Peyer's patch (tissue), 4 donors: ENCODE measurements around the gene RGL2.

ENCODE experiments used
- POLR2A ChIP-seq, 2 donors: fragments of 450-650 bp; IDR thresholded peaks; one replicate each; pipeline ENCODE4 v1.5.1; 2017; ENCODE audit warnings: antibody characterized with exemption in 2 of 2, mild to moderate bottlenecking in 2 of 2, moderate library complexity in 2 of 2
- TF ChIP-seq, protein P1 (sequence below), 6 experiments: fragments of 450-650 bp in 4 of 6; fragments of 200-600 bp in 2 of 6; sonication (generic) in 1 of 6; IDR thresholded peaks; one replicate each; pipeline ENCODE4 v1.5.1; 2017 to 2019; ENCODE audit warnings: antibody characterized with exemption in 6 of 6, mild to moderate bottlenecking in 3 of 6, moderate library complexity in 1 of 6

DNA sequence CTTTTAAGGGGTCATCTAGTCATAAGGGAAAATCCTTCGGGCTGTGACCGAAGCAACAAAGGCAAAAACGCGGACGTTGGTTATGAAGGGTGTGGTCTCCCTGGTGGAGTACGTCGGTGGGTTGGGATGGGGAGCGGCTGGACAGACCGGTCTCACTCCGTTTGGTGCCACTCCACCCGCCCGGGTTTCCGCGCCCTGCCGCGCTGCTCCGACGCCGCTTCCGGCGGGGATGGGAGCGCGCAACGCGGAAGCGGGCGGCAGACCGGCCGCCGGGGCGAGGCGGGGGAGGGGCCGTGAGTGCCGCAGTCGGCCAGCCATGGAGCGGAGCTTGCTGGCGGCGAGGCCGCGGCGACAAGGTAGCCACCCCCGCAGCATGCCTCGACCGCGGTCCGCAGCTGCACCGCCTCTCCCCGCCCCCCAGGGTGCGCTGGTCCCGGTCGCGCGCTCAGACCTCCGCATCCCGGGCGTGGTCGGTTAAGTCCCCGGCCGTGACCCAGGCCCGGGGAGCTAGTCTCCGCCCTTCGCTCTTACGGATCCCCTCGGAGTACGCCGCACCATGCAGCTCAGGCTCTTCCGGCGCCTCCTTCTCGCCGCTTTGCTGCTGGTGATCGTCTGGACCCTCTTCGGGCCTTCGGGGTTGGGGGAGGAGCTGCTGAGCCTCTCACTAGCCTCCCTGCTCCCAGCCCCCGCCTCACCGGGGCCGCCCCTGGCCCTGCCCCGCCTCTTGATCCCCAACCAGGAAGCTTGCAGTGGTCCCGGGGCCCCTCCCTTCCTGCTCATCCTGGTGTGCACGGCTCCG is 21.7 kb downstream of the RGL2 start, which contains the start of gene B3GALT4:
- TF ChIP-seq, protein P1, sequence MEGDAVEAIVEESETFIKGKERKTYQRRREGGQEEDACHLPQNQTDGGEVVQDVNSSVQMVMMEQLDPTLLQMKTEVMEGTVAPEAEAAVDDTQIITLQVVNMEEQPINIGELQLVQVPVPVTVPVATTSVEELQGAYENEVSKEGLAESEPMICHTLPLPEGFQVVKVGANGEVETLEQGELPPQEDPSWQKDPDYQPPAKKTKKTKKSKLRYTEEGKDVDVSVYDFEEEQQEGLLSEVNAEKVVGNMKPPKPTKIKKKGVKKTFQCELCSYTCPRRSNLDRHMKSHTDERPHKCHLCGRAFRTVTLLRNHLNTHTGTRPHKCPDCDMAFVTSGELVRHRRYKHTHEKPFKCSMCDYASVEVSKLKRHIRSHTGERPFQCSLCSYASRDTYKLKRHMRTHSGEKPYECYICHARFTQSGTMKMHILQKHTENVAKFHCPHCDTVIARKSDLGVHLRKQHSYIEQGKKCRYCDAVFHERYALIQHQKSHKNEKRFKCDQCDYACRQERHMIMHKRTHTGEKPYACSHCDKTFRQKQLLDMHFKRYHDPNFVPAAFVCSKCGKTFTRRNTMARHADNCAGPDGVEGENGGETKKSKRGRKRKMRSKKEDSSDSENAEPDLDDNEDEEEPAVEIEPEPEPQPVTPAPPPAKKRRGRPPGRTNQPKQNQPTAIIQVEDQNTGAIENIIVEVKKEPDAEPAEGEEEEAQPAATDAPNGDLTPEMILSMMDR (IDR thresholded peaks at IDR 0.05) = peak in 5 of 6 experiments; percentile 46 to 65 (median 52)
- peak; percentile 70 to 88 for TF ChIP-seq POLR2A (IDR thresholded peaks at IDR 0.05)
